ENCODE data around the gene HTR4. TPM values are rescaled to one million over a fixed set of nuclear protein-coding genes. Genes with fewer than 3 reads are reported as not detected.

The HTR4 gene
- polyA plus RNA-seq, 1 donor from 2014 or later, result not detected

- no peaks in the 10 kb centered on the region for H3K27me3 ChIP-seq (ENCODE audit: insufficient read depth, low read depth, low read length)
These were observed 70.2 kb downstream of the HTR4 start for GRCh38 chr5:148584103-148584502.

DNA sequence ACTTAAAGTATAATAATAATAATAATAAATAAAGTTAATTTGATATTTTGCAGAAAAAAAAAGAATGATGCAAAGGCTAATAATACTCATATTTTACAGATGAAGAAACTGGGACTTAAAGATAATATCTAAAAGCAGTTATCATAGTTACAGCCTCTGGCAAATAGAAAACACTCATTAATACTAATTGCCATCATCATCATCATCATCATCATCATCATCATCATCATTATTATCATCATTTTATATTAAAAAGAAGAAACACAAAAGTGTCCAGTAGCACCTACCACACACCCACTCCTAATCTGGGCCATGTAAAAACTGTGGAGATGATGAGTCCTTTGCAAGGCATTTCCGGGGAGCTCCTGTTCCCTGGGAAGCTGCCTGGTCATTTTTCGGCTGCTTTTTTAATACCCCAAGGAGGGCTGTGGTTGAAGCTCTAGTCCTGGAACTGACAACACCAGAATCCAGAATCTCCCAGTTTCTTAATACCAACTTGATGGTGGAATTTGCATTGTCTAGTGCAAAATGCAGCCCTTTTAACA lies 70.8 kb downstream of the HTR4 start:
- no peak overlapping the region for H3K27ac ChIP-seq (ENCODE audit: low read length)
- no peaks in the 10 kb centered on the region for H3K79me2 ChIP-seq (replicated peaks; ENCODE audit: insufficient read depth, low read length)
- H3K4me2 ChIP-seq (ENCODE audit: low read length), result no peak overlapping the region
- H3K9ac ChIP-seq (ENCODE audit: low read length), result no peak overlapping the region
- H3K9me2 ChIP-seq (ENCODE audit: insufficient read depth, low read length), result no peaks in the 10 kb centered on the region
- H3K36me3 ChIP-seq (ENCODE audit: insufficient read depth, low read length), result no peaks in the 10 kb centered on the region
- no peaks in the 10 kb centered on the region for H3F3A ChIP-seq (ENCODE audit: insufficient read depth, low read length, poor library complexity, severe bottlenecking)
- no peak overlapping the region for H3K4me3 ChIP-seq (ENCODE audit: low read length)
- no peaks in the 10 kb centered on the region for H4K20me1 ChIP-seq (ENCODE audit: insufficient read depth)
- no peak overlapping the region for H2AFZ ChIP-seq (ENCODE audit: low read depth, low read length)
- H3K9me3 ChIP-seq (ENCODE audit: low read length), result no peaks in the 10 kb centered on the region
- no peaks in the 10 kb centered on the region for H3K27me3 ChIP-seq (ENCODE audit: insufficient read depth, low read depth, low read length)
- no peak for TF ChIP-seq SMC3 (conservative IDR thresholded peaks at IDR 0.05; ENCODE audit: poor library complexity)
- TF ChIP-seq POLR2AphosphoS5 (IDR thresholded peaks at IDR 0.05), result no peak
- TF ChIP-seq EZH2 (IDR thresholded peaks at IDR 0.05; ENCODE audit: borderline replicate concordance, insufficient read depth, low read length, poor library complexity, severe bottlenecking), result no peak
- TF ChIP-seq TAF1 (IDR thresholded peaks at IDR 0.05; ENCODE audit: low read depth), result no peak
- no peak for TF ChIP-seq MXI1 (conservative IDR thresholded peaks at IDR 0.05; ENCODE audit: poor library complexity, severe bottlenecking)
- TF ChIP-seq REST (IDR thresholded peaks at IDR 0.05; ENCODE audit: borderline replicate concordance), result no peak
- TF ChIP-seq EP300 (conservative IDR thresholded peaks at IDR 0.05; ENCODE audit: poor library complexity, severe bottlenecking), result no peak
- TF ChIP-seq, protein P1, sequence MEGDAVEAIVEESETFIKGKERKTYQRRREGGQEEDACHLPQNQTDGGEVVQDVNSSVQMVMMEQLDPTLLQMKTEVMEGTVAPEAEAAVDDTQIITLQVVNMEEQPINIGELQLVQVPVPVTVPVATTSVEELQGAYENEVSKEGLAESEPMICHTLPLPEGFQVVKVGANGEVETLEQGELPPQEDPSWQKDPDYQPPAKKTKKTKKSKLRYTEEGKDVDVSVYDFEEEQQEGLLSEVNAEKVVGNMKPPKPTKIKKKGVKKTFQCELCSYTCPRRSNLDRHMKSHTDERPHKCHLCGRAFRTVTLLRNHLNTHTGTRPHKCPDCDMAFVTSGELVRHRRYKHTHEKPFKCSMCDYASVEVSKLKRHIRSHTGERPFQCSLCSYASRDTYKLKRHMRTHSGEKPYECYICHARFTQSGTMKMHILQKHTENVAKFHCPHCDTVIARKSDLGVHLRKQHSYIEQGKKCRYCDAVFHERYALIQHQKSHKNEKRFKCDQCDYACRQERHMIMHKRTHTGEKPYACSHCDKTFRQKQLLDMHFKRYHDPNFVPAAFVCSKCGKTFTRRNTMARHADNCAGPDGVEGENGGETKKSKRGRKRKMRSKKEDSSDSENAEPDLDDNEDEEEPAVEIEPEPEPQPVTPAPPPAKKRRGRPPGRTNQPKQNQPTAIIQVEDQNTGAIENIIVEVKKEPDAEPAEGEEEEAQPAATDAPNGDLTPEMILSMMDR (IDR thresholded peaks at IDR 0.05; ENCODE audit: poor library complexity, severe bottlenecking), result no peak
- TF ChIP-seq RAD21 (conservative IDR thresholded peaks at IDR 0.05), result no peak

More at GRCh38 chr5:148584103-148584502, 70.2 kb downstream of the HTR4 start:
- H3K4me2 ChIP-seq (ENCODE audit: low read length), result no peak overlapping the region
- TF ChIP-seq POLR2AphosphoS5 (IDR thresholded peaks at IDR 0.05), result no peak
- TF ChIP-seq MXI1 (conservative IDR thresholded peaks at IDR 0.05; ENCODE audit: poor library complexity, severe bottlenecking), result no peak
- H3K36me3 ChIP-seq (ENCODE audit: insufficient read depth, low read length), result no peaks in the 10 kb centered on the region
- H3F3A ChIP-seq (ENCODE audit: insufficient read depth, low read length, poor library complexity, severe bottlenecking), result no peaks in the 10 kb centered on the region
- H3K9ac ChIP-seq (ENCODE audit: low read length), result no peak overlapping the region
- no peaks in the 10 kb centered on the region for H4K20me1 ChIP-seq (ENCODE audit: insufficient read depth)
- no peaks in the 10 kb centered on the region for H3K79me2 ChIP-seq (replicated peaks; ENCODE audit: insufficient read depth, low read length)
- no peak overlapping the region for H3K27ac ChIP-seq (ENCODE audit: low read length)
- no peaks in the 10 kb centered on the region for H3K9me2 ChIP-seq (ENCODE audit: insufficient read depth, low read length)
- no peak overlapping the region for H3K4me3 ChIP-seq (ENCODE audit: low read length)
- H2AFZ ChIP-seq (ENCODE audit: low read depth, low read length), result no peak overlapping the region
- H3K9me3 ChIP-seq (ENCODE audit: low read length), result no peaks in the 10 kb centered on the region

Data from neural cell (in vitro differentiated cells).